GM19328 (cell line): ENCODE data around the gene OASL.
"Not testable (repeated sequence)": the region's sequence is repeated elsewhere in the genome, so short reads cannot be mapped to it uniquely, and the experiment has no call there.

ENCODE experiments used
- ATAC-seq: cut with Tn5 transposase; IDR thresholded peaks from one replicate; pipeline ENCODE4 v1.9.1; 2021; ENCODE audit warnings: mild to moderate bottlenecking, moderate library complexity; ENCODE audit not compliant: unreplicated experiment

The OASL gene

DNA sequence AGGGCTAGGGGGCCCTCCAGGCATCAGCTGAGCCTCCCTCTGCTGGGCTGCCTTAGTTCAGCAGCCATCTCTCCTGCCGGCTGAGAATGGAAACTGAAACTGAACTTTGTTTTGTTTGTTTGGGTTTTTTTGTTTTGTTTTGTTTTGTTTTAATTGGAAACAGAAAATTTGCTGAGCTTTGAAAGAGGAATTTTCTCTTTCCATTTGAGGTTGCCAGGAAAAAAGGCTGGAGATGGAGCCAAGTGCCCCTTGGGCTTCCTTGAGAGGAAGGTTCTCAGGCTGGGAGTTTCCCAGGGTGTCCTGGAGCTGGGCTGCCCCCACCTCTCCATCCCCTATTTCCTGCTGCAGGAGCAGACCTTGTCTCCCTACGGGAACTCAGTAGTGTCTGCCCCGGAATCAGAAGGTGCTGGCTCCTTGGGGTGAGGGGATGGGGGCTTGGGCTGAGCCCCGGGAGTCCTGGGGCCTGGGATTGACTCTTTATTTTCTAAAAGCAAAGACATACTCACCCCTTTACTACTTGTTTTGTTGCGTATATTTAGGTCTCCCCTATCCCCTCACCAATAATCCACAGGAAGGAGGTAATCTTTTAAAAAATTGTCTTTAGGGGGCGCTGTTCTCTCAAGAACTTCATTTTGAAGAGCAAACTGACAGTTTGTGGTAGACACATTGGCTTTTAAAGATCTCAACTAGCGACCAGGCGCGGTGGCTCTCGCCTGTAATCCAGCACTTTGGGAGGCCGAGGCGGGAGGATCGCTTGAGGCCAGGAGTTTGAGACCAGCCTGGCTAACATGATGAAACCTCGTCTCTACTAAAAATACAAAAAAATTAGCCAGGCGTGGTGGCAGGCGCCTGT, 21.3 kb upstream of the OASL start:
- peak; percentile 72 for ATAC-seq

DNA sequence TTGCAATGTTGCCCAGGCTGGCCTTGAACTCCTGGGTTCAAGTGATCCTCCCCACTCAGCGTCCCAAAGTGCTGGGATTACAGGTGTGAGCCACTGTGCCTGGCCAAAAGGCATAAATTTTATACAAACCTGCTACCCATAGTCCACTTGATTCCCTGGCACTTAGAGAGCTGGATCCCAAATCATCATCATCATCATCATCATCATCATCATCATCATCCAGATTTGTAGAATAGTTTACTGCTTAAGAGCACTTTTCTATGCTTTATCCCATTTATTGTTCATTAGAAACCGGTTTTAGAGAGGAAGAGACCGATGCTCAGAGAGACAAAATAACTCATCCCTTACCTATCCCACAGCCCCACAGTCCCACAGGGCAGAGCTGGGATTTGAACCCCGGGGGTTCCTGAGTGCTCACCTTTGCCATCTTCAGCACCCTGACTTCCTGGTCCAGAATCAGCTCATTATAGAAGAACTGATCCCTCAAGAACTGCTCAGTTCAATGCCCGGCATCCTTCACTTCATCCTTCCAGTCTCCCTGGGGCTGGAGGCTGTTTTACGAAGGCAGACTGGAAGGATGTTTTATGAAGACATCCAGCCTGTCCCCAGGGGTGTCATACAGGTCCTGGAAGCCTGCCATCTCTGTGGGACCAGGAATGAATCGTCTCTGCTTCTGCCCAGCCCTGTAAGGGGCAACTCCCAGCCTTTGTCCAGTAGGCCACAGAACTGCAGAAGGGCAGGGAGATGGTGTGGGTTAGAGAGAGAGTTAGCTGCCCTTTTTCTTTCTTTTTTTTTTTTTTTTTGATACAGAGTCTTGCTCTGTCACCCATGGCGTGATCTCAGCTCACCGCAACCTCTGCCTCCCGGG, 20.2 kb upstream of the OASL start:
- ATAC-seq = no peak

DNA sequence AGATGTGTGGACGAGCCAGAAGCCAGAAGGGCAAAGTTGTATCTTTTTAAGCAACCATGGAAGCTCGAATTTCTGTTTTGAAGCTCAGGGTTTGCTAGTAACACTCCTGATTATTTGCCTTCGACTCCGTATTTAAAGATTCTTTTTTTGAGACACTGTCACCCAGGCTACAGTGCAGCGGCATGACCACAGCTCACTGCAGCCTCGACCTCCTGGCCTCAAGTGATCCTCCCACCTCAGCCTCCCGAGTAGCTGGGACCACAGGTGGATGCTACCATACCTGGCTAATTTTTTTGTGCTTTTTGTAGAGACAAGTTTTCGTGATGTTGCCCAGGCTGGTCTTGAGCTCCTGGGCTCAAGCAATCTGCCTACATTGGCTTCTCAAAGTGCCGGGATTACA, 18.7 kb upstream of the OASL start:
- no peak for ATAC-seq

DNA sequence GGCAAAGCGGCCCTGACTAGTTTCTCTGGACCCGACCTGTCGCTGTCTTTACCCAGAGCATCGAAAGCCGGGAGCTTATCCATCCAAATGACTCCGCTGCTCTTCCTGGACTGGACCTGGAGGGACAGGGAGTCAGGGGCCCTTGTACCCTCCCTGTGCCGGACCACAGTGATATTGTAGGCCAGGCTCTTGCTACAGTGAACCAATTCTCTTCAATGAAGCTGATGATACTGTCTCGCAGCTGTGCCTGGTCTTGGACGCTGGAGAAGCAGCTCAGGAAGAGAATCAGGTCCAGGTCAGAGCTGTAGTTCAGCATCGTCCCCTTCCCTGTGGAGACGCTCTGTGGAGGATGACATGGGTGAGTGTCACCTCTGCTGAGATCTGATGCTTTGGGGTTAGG, 14.7 kb upstream of the OASL start:
- ATAC-seq = no peak

DNA sequence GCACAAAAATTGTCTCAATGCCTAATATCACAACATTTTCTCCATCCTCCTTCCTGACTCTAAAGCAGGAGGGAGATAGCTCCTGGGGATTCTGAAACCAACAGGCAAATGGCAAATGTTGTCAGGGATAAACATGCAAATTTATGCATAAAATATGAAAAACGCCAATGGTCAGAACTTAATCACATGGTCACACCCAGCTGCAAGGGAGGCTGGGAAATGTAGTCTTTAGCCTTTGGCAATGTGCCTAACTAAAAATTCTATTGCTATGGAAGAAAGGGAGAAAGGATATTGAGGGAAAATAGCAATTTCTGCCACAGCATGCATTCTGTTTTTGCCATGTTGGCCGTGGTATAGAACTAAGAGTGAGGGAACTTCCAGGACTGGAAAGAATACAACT, 11.7 kb upstream of the OASL start:
- no peak for ATAC-seq

DNA sequence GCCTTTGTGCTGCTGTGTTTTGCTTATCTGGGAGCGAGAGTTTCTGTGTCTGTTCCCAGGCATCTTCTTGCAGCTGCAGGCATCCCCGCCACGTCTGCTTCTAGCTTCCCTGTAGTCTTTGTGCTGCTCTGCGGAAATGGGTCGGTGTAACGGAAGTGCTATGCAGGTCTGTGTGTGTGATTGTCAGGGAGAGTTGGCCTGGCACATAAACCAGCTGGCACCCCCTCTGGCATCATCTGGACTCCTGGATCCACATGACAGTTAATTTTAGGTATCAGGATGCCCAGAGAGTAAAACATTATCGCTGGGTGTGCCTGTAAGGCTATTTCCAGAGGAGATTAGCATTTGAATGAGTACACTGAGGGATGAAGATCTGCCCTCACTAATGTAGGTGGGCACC, 9.4 kb upstream of the OASL start:
- ATAC-seq = no peak

DNA sequence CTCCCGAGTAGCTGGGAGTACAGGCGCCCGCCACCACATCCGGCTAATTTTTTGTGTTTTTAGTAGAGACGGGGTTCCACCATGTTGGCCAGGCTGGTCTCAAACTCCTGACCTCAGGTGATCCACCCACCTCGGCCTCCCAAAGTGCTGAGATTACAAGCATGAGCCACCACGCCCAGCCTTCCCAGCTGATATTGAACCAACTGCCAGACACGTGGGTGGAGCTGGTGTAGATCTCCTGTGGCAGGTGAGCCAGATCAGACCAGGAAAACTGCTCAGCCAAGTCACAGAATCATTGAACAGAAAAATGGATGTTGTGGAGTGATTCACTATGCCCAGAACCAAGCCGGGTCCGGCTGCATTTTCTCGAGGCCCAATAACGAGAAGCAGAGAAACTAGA, 8.4 kb upstream of the OASL start:
- ATAC-seq = not testable (repeated sequence)

DNA sequence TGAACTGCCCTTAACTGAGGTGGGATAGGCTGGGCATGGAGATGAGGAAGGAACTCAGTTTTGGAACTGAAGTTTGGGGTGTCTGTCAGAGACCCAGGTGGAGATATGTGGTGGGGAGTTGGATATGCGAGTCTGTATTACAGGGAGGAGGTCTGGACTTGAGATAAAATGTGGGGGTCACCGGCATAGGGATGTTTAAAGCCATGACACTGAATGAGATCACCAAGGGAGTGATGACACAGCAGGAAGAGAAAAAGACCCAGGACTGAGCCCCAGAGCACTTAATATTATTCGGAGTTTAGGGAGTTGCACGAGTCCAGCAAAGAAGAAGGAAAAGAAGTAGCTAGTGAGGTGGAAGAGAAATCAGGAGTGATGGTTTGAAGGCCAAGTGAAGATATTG, 4.0 kb upstream of the OASL start:
- no peak for ATAC-seq

DNA sequence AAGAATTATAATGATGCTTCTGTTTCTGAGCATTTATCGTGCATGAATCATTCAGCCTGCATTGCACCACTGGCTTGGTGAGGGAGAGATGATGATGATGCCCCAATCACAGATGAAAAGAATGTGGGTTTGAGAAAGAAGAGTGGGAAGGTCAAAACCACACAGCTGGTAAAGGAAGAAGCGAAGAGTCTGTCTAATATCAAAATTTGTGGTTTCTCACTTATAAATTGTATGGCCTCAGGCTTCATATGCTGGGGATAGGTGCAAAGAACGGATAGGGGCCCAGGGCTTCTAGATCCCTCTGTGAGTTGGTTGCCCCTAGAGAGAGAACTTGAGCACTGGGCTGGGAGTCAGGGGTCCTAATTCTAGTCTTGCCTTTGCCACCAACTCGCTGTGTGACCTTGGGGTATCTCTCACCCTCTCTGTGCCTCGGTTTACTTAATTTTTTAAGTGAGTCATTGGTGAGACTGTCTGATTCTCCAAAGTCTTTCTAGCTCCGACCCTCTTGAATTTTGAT, 2.2 kb downstream of the OASL start:
- no peak for ATAC-seq

DNA sequence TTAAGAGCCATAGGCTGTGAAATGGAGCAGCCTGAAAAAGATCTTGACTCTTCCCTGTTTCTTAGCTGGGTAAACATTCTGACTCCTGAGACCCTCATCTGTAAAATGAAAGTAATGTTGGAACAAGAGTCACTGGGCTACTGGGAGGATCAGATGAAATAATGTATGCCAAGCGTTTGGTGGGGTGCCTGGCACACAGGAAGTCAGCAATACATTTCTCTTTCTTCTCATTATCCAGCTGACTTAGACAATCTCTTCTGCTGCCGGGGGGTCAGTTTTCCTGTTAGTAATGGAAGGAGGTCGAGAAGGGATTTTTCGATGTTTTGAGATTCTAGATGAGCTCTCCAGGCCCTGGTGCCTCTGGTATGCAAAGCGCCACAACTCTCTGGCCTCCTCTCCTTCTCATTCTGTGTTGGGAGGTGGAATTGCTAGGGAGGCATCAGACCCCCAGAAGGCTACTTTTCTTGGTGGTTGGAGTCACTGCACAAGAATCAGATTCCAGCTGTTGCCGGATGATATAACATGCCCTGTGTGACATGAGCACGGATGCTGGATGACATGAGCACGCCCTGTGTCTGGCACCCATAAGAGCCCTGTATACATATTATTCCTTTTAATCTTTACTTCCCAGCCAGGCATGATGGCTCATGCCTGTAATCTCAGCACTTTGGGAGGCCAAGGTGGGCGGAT, 4.3 kb downstream of the OASL start:
- no peak for ATAC-seq

DNA sequence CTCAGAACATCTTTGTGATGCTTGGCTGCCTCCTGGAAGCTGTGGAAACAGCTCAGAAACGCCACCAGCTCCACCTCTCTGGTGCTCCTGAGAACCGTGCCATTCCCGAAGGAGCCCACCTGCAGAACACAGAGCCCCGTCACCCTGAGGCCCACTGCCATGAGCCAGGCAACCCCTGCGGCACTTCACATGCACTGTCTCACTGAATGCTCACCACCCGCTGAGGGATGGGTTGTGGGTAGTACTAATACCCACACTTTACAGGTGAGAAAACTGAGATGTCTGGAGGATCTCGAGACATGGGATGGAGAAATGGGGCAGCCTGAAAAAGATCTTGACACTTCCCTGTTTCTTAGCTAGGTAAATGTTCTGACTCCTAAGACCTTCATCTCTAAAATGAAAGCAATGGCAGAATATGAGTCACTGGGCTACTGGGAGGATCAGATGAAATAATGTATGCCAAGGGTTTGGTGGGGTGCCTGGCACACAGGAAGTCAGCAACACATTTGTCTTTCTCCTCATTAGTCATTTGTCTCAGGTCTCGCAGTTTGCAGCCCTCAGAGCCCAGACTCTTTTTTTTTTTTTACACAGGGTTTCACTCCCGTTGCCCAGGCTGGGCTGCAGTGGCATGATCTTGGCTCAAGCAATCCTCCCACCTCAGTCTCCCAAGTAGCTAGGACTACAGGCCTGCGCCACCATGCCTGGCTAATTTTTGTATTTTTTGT, 5.3 kb downstream of the OASL start:
- no peak for ATAC-seq

DNA sequence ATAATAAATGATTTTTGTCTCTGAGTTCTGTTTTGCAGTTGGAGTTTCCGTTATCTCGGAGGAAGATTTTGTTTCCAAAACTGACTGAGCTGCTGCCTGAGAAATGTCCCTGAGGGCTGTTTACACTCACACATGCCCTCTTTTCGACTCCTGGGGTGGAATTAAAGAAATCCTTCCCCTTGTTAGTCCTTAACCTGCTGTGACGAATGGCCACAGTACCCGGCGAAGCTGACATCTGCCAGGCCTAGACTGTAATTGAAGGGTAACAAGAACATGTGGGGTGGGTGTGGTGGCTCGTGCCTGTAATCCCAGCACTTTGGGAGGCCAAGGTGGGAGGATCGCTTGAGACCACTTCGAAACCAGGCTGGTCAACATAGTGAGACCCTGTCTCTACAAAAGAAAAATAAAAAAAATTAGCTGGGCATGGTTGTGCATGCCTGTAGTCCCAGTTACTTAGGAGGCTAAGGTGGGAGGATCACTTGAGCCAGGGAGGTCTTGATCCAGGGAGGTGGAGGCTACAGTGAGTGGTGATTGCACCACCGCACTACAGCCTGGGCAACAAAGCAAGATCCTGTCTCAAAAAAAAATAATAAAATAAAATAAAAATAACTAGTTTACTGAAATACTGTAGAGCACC, 8.4 kb downstream of the OASL start:
- no peak for ATAC-seq

DNA sequence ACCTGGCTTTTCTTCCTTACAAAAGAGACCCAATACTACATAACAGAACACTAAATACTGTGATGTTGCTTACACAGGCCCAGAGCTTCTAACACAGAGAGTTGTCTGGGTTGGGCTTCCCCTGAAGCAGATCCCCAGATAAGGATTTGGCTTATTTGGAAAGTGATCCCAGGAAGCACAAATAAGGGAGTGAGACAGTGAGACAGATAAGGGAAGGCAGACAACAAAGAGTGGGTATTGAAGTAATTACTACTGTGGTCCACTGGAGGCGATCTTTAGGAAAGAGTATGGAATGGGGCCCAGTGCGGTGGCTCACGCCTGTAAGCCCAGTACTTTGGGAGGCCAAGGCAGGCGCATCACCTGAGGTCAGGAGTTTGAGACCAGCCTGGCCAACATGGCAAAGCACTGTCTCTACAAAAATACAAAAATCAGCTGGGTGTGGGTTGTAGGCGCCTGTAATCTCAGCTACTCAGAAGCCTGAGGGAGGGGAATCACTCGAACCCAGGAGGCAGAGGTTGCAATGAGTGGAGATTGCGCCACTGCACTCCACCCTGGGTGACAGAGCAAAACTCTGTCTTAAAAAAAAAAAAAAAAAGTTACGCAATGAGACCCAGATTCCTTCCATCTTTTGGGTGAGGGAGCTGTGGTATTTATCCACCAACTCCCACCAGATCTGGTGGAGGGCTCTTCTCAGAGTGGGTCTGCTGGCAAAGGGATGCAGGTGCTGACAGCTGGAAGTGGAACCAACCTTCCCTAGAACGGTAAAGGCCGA, 12.6 kb downstream of the OASL start:
- no peak for ATAC-seq

DNA sequence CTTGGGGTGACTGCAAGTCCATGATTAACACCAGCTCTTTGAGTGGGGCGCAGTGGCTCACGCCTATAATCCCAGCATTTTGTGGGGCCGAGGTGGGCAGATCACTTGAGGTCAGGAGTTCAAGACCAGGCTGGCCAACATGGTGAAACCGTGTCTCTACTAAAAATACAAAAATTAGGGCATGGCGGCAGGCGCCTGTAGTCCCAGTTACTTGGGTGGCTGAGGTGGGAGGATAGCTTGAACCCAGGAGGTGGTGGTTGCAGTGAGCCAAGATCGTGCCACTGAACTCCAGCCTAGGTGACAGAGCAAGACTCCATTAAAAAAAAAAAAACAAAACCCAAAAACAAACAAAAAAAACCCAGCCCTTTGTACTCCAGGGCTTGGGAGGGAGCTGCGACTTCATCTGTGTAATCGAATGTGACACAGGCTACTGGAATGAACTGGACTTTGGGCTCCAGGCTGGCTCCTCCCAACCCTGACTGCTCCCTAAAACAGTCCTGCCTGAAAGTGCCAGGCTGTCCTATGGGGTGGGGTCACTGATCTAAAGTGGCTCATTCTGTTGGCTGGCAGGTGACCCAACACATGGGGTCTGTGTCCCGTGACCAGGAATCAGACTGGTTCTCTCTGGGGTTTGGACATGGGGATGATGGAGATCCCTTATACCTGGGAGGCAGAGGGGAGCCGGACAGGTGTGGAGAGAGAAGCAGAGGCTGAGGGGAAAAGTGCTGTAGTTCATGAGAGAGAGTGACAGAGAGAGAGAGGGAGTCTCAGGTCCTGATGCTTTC, 13.4 kb downstream of the OASL start:
- no peak for ATAC-seq

DNA sequence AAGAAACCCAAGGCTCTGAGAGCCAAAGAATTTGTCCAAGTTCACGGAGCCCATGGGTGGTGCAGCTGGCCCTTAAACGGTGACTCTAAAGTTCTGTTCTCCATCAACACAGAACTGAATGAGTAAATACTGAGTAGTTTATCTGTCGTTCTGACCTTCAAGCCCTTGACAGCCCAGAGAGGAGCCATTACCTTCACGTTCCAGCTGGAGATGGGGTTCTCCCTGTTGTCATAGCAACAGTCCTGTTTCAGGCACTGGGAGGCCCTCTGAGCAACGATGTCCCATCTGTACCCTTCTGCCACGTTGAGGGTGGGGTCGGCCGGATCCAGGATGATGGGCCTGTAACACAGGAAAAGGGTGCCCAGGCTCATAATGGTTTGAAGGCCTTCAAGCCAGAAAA, 15.2 kb downstream of the OASL start:
- ATAC-seq = no peak

DNA sequence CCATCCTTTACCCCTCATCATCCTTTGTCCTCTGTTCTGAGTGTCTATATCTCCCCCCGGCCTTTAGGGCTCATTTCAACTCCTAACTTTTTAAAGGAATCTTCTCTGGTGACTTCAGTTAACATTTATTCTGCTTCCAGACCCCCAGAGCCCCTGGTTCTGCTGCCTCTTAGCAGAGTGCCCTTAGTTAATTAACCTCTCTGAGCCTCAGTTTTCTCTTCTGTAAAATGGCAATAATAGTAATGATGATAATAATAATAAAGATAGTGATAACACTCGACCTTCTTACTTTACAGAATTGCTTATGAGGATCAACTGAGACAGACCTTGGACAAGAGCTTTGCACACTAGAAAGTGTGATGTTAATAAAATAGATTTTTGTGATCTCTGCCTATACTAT, 16.3 kb downstream of the OASL start:
- no peak for ATAC-seq

DNA sequence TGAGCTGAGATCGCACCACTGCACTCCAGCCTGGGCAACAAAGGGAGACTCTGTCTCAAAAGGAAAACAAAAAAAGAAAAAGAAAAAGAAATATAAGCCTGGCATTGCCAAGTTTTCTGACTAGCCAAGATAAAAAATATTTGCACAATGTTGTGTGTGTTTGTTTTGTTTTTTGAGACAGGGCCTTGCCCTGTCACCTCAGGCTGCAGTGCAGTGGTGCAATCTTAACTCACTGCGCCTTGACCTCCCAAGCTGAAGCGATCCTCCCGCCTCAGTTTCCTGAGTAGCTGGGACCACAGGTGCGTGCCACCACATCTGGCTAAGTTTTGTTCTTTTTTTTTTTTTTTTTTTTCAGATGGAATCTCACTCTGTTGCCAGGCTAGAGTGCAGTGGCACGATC, 17.3 kb downstream of the OASL start:
- ATAC-seq = no peak

DNA sequence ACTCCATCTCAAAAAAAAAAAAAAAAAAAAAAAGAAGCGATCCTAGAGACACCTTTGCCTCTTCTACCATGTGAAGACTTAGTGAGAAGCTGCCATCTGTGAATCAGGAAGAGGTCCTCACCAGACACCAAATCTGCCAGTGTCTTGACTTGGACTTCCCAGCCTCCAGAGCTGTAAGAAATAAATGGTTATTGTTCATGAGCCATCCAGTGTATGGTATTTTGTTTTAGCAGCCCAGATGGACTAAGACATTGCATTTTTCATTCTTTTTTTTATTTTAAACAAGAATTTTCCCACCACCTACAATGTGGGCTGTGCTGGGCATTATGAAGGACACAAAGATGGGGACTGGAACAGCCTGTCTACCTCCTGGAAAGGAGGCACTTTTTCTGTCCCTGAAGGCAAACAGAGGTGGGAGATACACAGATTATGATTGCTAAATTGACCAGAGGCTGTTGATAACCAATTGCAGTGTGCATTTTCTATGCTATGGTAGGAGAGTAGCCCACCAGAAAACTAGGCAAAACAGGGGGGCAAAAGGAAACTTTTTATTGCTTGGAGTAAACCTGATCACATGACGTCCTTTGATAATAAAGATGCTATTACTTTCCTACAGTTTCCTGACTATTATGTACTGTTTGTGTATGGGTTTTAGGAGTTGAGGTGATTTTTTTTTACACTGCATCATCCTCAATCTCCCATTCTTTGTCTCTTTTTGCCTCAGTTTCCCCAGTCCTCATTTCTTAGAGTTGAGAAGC, 20.0 kb downstream of the OASL start:
- no peak for ATAC-seq
